Stimulated activated naive CD4-positive, alpha-beta T cell treated with Interleukin-2 at 50 U/mL for 16 hours (primary cell): ENCODE data around the gene DDX1.

Source experiments
- DNase-seq: peaks from one replicate; lab custom pipeline; 2025; lab: John Stamatoyannopoulos, UW

Gene DDX1

DNA sequence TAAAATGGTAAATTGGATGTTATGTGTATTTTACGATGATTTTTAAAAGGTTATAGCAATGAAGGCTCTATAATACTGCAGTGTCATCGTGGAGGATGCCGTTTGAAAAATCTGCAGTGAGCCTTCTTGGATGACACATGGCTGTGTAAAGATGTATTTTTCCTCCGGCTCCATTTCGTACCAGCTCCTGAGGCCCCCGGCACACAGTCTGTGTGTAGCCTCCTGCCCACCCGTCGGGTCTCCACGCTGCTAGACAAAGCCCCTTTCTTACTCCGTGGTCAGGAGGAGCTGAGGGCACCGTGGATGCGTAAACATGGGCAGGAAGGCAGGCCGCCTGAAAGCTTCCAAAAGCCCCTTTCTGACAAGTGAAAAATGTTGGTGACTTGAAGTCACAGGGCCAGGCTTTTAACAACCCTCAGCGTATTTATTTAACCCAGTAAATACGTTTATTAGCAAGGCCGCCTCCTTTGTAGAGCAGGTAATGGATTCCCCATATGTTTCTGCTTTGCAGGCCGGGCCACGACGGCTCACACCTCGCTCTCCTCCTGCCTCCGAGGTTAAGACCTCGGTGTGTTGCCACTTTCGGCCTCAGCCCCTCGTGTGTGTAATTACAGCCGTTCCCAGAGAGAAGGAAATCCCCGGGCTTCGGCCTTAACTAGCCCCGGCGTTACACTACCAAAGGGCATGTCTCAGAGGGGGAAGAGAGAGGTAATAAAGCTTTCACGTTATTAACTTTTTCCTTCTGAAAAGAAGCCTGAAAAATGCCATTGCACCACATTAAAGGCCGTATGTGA, 72.8 kb downstream of the DDX1 start:
- DNase-seq: no peak

- DNase-seq: no peak
These were observed 73.6 kb downstream of the DDX1 start for GRCh38 chr2:15665067-15665942.

GRCh38 chr2:15665943-15666460, 74.3 kb downstream of the DDX1 start:
- DNase-seq: no peak

DNA sequence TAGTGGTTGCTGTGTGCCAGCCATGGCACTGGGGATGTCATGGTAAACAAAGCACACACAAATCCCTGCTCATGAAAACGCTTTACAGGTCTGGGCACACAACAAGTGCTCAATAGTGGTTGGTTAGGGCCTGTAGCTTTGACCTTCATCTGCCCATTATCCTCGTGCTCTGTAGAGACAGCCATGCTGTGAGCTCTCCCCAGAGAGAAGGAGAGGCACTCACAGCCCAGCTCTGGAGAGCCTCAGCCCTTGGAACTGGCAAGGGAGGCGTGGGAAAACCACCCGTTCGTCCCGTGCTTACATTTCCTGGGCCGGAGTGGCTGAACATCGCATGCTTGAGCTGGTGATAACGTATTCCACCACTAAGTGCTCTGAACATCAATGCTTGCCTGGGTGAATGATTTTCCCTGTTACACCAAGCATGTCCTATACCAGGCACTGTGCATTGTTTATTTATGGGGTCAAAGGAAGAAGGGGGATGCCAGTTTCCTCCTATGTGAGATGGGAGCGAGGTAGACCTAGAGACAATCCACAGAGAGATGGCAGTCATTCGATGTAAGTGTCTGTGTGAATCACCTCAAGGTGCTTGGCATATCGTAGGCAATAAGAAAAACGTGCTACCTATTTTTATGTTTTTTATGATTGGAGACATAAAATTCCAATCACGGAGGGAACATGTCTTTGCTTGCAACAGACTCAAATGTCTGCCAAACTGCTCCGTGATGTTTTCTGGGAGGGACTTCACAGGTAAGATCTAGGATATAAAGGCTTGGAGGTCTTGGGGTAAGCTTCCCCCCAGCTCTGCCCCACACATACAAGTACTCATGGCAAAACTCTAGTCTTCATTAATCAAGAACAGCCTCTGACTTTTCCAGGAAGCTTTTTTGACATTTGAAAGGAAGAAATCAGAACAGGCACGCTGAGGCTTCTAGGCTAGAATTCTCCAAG, 75.5 kb downstream of the DDX1 start:
- DNase-seq: no peak

DNA sequence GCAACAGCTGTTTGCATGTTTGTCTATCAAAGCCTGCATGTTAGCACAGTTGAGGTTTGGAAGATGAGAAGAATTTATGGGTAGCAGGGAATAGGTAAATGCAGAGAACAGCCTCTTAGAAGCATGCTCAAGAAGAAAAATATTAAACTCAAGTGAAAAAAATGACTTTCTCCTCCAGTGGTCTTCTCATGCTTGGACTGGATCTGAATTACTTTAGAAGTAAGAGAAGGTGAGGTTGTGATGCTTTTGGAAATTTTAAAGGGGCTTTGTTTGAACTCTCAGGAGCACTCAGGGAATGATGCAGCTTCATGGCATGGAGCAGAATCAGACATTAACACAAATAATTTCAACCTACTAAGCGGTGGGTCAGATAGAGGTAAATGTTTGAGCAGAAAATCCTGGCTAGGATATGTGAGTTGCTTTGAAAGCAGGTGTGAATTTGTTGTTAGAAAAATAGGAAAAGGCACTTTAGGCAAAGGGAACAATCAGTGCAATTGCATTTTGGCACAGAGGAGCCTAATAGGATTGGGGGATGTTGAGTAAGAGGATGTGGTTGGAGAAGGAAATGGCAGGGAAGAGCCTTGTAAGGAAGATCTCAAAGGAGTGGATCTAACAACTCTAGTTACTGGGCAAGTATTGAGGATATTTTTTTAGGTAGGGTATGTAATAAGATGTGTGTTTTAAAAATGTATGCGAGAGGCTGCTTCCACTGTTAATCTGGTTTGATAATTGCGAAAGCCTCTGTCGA, 76.3 kb downstream of the DDX1 start:
- no peak for DNase-seq

DNA sequence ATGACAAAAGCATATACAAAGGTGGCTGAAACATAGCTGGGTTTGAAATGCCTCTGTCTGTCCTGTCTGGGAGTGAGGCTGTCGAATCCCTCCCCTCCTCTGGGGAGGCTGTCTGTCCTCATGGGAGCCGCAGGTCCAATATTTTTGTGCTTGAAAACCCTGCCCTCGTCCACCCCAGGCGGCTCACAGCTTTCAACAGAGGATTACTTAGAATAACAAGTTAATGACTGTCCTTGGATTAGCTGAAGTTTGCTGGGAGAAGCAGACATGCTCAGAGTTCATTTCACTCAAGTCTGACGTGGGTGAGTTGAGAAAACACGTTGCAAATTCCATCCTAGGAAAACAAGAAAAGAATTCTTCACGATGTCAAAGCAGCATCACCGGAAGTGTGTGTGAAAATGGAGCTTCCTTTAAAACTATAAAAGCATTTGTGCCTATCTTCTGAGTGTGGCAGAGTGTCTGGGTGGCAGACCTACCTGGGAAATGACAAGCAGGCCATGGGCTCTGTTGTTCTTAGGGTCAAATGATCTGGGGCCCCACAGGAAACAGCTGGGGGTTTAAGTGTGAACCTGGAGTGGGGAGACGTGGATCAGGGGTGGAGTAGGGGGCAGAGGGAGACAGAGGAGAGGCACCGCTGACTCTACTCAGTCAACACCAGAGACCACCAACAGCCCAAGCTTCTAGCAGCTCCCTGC, 77.1 kb downstream of the DDX1 start:
- no peak for DNase-seq

DNA sequence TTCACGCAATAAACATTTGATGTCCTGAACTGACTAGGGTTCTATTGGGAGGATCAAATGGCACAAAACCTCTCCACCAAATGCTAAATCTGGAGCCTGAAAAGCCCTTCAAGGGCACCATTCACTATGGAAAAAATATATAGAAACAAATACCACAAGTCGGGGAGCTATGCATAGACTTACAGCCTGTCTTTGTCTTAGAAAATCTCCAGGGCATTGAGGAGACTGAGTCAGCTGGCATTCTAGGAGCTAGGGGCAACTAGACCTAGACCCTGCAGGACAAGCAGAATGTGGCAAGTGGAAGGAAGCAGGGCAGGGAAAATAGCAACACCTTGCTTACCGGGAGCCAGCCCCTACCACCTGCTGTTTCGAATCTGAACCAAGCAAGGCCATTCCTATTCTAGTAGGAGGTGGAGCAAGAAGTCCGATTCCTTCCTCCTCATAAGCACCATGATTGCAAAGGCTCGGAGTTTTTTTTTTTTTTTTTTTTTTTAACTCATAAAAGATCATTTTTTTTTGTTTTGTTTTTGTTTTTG, 77.8 kb downstream of the DDX1 start:
- no peak for DNase-seq

- DNase-seq: no peak
These were observed 78.8 kb downstream of the DDX1 start for GRCh38 chr2:15670469-15670868.

DNA sequence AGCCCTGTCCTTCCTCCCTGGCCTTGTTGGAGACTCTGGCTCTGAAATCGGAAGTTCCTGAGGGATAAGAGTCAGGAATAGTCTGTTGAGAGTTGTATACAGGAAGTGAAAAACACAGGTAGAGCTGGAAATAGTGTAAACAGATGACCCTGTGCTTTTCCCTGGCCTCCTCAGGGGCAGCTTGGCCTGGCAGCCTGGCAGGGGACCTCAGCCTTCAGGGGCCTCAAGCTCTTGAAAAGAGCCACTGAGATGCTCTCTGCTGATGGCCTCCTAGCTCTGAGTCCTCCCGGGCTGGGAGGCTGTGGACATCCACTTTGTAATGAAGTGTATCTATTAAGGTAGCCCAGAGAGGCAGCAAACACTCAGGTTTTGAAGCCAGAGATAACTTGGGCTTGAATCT, 79.3 kb downstream of the DDX1 start:
- DNase-seq: no peak

- DNase-seq: no peak
These were observed 79.7 kb downstream of the DDX1 start for GRCh38 chr2:15671409-15671808.

DNA sequence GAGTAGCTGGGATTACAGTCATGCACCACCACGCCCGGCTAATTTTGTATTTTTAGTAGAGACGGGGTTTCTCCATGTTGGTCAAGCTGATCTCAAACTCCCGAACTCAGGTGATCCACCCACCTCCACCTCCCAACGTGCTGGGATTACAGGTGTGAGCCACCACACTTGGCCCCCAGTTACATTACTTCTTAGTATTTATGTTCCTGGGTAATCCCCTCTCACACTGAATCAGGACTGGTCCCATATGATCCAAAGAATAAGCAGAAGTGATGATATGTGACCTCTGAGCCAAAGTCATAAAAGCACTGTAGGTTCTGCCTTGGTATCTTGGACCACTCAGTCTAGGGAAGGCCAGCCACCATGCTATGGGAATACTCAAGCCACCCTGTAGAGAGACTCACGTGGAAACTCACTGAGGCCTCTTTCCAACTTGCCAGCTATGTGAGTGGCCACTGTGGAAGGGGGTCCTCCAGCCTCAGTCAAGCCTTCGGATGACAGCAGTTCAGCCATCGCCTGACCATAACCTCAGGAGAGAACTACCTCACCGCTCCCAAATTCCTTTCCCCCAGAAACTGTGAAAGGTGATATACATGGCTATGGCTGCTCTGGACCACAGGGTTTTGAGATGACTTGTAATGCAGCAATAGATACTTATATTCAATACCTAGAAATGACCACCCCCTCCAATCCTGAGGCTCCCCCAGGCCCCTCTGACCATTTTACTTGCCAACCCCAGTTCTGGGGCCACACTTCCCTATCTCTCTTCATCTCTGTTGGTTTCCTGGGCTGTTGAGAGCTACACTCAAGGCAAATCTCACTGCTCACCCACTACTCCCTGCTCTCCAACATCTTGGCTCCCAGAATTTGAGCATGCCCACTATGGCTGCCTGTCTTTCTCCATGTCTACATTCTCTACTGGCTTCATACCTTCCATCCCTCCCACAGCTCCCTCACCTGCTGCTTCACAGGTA, 80.5 kb downstream of the DDX1 start:
- DNase-seq: no peak

- DNase-seq: no peak
These were observed 81.6 kb downstream of the DDX1 start for GRCh38 chr2:15672961-15673918.

DNA sequence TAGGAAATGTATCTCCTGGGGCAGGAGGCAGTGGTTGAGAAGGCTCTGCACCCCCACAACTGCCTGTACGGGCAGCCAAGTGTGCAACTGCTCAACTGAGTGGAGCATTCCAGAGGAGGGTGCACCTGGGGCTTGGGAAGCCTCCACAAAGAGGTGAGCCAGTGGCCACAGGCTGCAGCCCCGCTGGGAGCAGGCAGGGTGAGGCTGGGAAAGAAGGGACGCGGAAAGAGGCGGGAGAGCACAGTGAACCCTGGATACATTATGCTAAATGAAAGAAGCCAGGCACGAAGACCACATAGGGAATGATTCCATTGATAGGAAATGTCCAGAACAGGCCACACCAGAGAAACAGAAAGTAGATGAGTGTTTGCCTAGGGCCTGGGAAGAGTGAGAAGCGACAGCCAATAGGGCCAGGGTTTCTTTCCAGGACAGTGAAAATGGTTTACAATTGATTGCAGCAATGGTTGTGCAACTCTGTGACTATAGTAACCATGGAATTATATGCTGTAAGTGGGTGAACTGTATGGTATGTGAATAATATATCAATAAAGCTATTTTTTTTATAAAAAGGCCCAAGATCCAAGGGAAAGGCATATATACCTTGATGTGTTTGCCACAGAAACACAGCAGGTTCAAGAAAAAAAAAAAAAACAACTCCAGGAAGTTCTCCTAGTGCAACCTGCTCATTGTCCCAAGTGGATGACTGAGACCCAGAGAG, 82.4 kb downstream of the DDX1 start:
- DNase-seq: no peak

DNA sequence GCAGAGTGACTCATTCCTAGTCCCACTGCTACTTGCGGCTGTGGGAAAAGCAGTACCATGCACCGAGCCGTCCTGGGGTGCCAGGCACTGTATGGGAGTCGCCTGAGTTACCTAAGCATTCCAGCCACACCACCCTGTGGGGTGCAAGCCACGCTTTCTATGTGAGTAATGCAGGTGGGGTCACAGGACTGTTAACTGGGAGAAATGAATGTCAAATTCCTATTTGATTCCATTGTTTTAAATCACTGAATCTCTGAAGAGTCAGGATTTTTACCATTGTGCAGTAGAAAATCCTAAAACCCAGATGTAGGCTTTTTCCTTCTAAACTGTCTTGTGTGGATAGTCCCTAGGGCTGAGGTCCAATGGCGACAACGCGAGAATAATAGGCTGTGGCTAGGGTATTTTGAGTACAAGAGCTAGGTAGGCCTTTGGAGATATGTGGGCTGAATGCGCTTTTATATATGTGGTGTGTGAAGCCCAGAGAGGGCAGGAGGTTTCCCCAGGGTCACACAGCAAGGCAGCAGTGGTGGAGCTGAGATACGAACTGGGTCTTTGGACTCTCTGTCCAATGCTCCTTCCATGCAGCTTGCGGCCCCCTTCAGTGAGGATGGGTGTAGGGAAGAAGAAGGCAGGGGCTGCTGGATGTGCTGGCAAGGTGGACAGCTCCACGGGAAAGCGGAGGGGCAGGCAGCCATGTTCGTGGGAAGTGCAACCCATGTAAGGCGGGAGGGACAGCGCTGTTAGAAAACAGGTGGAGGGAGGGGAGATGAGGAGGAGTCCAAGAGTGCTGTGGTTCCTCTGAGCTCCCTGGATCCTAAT, 83.2 kb downstream of the DDX1 start:
- no peak for DNase-seq

GRCh38 chr2:15675456-15676195, 84.0 kb downstream of the DDX1 start:
- no peak for DNase-seq
